ENCODE measurements around the gene IER5L. TPM values are rescaled to one million over a fixed set of nuclear protein-coding genes. Genes with fewer than 3 reads are reported as not detected.

IER5L gene
- total and polyA plus RNA-seq, 9 of the 15 experiments (the other 6 are each of a cell fraction or from before 2014, with no cell fraction given), result 0.14 to 11.9 (median 0.52) TPM

DNA sequence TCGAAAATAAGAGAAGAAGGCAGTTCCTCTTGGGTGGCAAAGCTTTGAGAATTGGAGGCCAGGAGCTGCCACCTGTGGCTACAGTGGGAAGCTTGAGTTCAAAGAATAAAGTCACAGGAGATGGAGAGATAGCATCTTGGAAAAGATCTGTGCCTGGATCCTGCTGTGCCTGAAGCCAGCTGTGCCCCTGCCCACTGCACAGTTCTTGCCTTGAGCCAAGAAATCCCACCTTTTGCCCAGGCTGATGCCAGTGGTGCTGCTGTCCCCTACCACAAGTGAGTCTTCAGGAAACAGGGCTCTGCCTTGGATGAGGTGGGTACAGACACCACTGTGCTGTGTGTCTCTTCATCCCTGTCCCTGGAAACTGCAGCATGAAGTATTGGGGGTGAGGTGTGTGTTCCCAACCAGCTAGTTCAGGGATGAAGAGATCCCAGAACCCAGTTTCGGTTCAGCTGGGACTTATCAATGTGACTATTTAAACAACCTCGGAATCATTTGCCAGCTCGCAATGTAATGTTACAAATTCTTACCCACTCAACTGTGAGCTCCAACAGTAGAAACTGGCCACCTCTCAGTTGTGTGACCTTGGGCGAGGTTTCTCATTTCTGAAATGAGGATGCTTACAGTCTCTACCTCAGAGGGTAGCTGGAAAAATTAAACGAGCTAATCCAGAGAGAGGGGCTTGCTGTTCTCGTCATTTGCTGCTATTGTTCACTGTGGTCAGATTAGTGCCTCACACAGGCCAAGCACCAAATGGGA lies 5.9 kb downstream of the IER5L start (continued):
- TF ChIP-seq, protein P1, sequence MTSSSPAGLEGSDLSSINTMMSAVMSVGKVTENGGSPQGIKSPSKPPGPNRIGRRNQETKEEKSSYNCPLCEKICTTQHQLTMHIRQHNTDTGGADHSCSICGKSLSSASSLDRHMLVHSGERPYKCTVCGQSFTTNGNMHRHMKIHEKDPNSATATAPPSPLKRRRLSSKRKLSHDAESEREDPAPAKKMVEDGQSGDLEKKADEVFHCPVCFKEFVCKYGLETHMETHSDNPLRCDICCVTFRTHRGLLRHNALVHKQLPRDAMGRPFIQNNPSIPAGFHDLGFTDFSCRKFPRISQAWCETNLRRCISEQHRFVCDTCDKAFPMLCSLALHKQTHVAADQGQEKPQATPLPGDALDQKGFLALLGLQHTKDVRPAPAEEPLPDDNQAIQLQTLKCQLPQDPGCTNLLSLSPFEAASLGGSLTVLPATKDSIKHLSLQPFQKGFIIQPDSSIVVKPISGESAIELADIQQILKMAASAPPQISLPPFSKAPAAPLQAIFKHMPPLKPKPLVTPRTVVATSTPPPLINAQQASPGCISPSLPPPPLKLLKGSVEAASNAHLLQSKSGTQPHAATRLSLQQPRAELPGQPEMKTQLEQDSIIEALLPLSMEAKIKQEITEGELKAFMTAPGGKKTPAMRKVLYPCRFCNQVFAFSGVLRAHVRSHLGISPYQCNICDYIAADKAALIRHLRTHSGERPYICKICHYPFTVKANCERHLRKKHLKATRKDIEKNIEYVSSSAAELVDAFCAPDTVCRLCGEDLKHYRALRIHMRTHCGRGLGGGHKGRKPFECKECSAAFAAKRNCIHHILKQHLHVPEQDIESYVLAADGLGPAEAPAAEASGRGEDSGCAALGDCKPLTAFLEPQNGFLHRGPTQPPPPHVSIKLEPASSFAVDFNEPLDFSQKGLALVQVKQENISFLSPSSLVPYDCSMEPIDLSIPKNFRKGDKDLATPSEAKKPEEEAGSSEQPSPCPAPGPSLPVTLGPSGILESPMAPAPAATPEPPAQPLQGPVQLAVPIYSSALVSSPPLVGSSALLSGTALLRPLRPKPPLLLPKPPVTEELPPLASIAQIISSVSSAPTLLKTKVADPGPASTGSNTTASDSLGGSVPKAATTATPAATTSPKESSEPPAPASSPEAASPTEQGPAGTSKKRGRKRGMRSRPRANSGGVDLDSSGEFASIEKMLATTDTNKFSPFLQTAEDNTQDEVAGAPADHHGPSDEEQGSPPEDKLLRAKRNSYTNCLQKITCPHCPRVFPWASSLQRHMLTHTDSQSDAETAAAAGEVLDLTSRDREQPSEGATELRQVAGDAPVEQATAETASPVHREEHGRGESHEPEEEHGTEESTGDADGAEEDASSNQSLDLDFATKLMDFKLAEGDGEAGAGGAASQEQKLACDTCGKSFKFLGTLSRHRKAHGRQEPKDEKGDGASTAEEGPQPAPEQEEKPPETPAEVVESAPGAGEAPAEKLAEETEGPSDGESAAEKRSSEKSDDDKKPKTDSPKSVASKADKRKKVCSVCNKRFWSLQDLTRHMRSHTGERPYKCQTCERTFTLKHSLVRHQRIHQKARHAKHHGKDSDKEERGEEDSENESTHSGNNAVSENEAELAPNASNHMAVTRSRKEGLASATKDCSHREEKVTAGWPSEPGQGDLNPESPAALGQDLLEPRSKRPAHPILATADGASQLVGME (CRISPR knock-in tag; IDR thresholded peaks at IDR 0.05), result no peak

DNA sequence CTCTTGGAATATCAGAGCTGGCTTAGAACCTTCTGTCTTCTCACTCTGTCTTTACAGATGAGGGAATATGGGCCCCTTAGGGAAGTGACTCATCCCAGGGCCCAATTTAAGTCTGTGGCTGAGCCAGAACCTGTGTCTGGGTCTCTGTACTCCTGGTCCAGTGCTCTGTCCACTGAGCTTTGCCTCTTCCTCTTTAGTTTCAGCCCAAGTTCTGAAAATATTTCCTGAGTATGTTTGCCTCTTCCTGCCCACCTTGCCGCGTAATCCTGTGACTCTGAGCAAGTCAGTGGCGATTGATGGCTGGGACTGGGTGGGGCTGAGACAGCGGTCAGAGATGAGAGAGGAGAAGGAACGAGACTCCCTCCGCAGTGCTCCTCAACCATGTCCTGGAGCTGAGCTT lies 7.8 kb downstream of the IER5L start:
- H3K4me1 ChIP-seq (replicated peaks in 1 of 2; ENCODE audit: control insufficient read depth in 2 of 2, insufficient read depth in 2 of 2, low read length in 2 of 2), result peaks cover 35 to 44% of the 10 kb centered on the region in 2 experiments
- no peak overlapping the region for H2AFZ ChIP-seq (ENCODE audit: low read depth, low read length)
- TF ChIP-seq KDM1A (IDR thresholded peaks at IDR 0.05) (peak; percentile 17 to 36; a peak in 1 of 4 replicates), BCOR (IDR thresholded peaks at IDR 0.05) (peak; percentile 64; the same call in 1 of the 2 replicates), SPI1 (IDR thresholded peaks at IDR 0.05; ENCODE audit: borderline replicate concordance, low read depth, low read length) (peak; percentile 31; the same call in 1 of the 2 replicates), RB1 (IDR thresholded peaks at IDR 0.05; ENCODE audit: low read depth) (no peak), SIRT6 (IDR thresholded peaks at IDR 0.05; ENCODE audit: low read depth, low read length) (no peak), ZNF586 (CRISPR knock-in tag; conservative IDR thresholded peaks at IDR 0.05) (no peak), MEIS2 (IDR thresholded peaks at IDR 0.05; ENCODE audit: partially characterized antibody) (peak; percentile 51)
- TF ChIP-seq, protein P2, sequence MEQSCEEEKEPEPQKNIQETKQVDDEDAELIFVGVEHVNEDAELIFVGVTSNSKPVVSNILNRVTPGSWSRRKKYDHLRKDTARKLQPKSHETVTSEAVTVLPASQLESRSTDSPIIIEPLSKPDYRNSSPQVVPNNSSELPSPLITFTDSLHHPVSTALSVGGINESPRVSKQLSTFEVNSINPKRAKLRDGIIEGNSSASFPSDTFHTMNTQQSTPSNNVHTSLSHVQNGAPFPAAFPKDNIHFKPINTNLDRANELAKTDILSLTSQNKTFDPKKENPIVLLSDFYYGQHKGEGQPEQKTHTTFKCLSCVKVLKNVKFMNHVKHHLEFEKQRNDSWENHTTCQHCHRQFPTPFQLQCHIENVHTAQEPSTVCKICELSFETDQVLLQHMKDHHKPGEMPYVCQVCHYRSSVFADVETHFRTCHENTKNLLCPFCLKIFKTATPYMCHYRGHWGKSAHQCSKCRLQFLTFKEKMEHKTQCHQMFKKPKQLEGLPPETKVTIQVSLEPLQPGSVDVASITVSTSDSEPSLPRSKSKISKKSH (CRISPR knock-in tag; IDR thresholded peaks at IDR 0.05), result no peak
- TF ChIP-seq, protein P3, sequence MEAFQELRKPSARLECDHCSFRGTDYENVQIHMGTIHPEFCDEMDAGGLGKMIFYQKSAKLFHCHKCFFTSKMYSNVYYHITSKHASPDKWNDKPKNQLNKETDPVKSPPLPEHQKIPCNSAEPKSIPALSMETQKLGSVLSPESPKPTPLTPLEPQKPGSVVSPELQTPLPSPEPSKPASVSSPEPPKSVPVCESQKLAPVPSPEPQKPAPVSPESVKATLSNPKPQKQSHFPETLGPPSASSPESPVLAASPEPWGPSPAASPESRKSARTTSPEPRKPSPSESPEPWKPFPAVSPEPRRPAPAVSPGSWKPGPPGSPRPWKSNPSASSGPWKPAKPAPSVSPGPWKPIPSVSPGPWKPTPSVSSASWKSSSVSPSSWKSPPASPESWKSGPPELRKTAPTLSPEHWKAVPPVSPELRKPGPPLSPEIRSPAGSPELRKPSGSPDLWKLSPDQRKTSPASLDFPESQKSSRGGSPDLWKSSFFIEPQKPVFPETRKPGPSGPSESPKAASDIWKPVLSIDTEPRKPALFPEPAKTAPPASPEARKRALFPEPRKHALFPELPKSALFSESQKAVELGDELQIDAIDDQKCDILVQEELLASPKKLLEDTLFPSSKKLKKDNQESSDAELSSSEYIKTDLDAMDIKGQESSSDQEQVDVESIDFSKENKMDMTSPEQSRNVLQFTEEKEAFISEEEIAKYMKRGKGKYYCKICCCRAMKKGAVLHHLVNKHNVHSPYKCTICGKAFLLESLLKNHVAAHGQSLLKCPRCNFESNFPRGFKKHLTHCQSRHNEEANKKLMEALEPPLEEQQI (IDR thresholded peaks at IDR 0.05), result no peak

More for the DNA sequence above, 7.8 kb downstream of the IER5L start:
- POLR2A ChIA-PET, result interaction anchor here (0.7 kb wide), 1 partner anchor 397 kb away, joined by 3 read pairs; no protein-coding TSS in a partner anchor
- in situ Hi-C loops (cut with MboI) (loop anchor here (10.0 kb wide), 2 partner anchors 245 to 315 kb away; no protein-coding TSS in a partner anchor), intact Hi-C loops (cut with micrococcal nuclease) (loop anchor here (10.0 kb wide), 1 partner anchor 235 kb away; no protein-coding TSS in a partner anchor)
- H3K9me3 ChIP-seq (replicated peaks; ENCODE audit: control insufficient read depth, insufficient read depth, low read depth, low read length), result no peaks in the 10 kb centered on the region
- FAIRE-seq (no peak), ATAC-seq (no peak), DNase-seq (ENCODE audit: extremely low read depth in 1 of 4, low spot score in 3 of 4) (peak in 1 of 4 experiments; percentile 19)
- no TSS peak for BruUV-seq (replicated peaks)
- 0% methylated on average over 2 of the region's 6 CpGs for WGBS (ENCODE audit: insufficient coverage, low coverage, missing lambda C conversion rate)
- no peak overlapping the region for H3K4me2 ChIP-seq (ENCODE audit: insufficient read depth, low read length)
- H3K36me3 ChIP-seq (ENCODE audit: control insufficient read depth, insufficient read depth, low read length), result no peaks in the 10 kb centered on the region
- no peaks in the 10 kb centered on the region for H4K20me1 ChIP-seq (replicated peaks; ENCODE audit: control insufficient read depth, insufficient read depth, low read length)
- CTCF ChIA-PET (ENCODE audit: low intra/inter-chr PET ratio), result no interaction called here
- no peak overlapping the region for H3K27ac ChIP-seq (ENCODE audit: extremely low read depth, low read depth, low read length)
- H3K79me2 ChIP-seq (ENCODE audit: control insufficient read depth, insufficient read depth, low read length), result no peaks in the 10 kb centered on the region
- peaks cover 8 to 19% of the 10 kb centered on the region in 2 experiments; a peak in 4 of 5 replicates for H3K27me3 ChIP-seq (ENCODE audit: control insufficient read depth in 2 of 2, insufficient read depth in 2 of 2, low read length in 2 of 2)
- no peaks in the 10 kb centered on the region for H3K9me1 ChIP-seq (ENCODE audit: control insufficient read depth, insufficient read depth, low read length)
- H3K4me3 ChIP-seq, result no peak overlapping the region
- H3K9ac ChIP-seq (ENCODE audit: insufficient read depth in 1 of 2, low read depth in 2 of 2, low read length in 2 of 2), result no peak overlapping the region; a peak in 1 of 4 replicates

Measured in K562 (cell line).